ENCODE measurements around the gene ZNF444.
"Not testable (repeated sequence)": the region's sequence is repeated elsewhere in the genome, so short reads cannot be mapped to it uniquely, and the experiment has no call there.

The ZNF444 gene

DNA sequence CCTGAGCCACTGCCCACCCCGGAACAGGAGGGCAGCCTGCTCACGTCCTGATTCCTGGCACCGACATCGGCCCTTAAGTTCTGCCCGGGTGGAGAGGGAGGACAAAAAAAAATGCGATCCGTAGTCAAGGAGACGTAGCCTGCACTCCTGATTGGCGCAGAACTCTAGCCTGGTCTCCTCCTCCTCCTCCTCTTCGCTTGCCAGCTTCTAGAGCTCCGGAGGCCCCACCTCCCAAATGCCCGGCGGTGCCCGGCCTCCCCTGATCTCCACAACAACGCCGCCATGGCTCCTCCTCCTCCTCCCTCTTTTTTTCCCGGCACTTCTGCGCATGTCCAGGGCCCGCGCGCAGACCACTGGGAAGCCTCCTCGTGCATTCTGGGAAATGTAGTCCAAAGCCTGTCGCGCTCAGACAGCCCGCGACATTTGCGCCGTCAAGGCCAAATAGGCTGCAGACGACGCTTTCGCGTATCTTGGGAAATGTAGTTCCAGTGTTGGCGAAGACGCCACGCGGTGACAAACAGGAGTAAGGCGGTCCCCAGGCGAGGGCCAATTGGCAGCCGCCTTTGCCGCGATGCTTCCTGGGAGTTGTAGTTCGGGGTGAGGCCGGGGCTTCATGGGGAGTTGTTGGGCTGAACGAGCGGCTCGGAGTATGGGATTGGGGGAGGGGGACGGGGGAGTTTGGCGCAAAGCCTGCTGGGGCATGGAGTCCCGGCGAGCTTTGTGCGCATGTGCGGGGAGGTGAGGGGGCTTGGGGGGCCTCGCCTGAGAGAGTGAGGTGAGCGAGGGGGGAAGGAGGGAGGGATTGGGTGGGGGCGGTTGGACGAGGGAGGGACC is at the start of gene ZNF444:
Gene ZNF444 (plus strand): TSS at position 705 of the 834 bp plus-strand sequence. CDS start 5,625 bp downstream, outside the sequence.
- peak; percentile 95 for DNase-seq (ENCODE audit: low read depth, low spot score)

DNA sequence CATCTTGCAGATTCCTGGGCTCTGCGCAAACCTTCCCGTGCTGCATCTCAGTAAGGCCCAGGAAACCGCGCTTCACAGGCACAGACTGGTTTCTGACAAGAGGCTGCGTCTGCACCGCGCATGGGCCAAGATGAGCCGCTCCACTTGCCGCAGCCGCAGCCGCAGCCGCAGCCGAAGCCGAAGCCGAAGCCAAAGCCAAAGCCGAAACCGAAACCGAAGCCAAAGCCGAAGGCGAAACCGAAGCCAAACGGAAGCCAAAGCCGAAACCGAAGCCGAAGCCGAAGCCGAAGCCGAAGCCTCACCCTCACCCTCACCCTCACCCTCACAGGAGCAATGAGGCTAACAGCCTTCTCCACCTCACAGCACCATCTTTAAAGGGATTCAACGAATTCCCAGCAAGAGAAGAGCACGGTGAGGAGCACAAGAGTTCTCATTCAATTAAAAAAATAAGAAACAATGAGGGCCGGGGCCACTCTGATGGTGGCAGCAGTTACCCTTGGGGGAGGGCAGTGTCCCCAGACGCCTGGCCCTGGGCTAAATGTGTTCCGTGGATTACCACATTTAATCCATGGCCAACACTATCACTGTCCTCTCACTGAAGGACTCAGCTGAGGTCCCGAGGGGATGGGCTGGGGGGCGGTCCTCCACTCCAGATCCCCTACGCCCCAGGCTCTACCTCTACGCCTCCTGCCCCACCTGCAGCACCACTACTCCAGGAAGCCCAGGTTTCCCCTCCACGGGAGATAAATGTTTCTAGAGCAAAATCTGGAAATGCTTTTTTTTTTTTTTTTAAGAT is 49.1 kb upstream of the ZNF444 start:
- DNase-seq (ENCODE audit: low read depth, low spot score): no peak

- DNase-seq (ENCODE audit: low read depth, low spot score): no peak
Observed at GRCh38 chr19:56092685-56093631, 48.1 kb upstream of the ZNF444 start.

DNA sequence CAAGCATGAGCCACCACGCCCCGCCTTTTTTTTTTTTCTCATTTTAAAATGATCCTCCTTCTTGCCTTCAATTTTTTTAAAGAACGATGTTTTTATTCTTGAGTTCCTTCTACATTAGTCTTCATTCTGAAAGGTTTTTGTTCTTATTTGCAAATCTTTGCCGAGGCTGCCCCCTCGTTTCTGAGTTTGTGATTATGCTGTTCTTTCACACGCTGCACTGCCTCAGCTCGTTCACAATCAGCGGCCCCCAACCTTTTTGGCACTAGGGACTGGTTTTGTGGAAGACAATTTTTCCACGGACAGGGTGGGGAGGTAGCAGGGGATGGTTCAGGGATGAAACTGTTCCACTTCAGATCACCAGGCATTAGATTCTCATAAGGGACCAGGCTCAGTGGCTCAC is 46.6 kb upstream of the ZNF444 start:
- DNase-seq (ENCODE audit: low read depth, low spot score): no peak

DNA sequence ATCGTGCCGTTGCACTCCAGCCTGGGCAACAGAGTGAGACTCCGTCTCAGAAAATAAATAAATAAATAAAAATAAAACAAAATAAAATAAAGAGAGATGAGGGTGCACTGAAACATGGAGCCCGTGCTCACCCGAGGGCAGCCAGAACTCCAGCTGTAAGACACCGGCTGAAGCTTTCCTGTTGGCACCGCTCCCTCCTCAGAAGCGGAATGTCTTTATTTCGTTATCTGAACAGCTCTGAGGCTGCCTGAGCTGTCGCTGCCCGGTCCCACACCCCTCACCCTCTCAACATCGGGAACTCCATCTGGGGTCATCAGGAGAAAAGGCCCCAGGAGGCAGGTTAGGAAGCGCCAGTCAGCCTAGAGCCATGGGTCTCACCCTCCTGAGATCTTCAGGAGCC is 44.4 kb upstream of the ZNF444 start:
- no peak for DNase-seq (ENCODE audit: low read depth, low spot score)

DNA sequence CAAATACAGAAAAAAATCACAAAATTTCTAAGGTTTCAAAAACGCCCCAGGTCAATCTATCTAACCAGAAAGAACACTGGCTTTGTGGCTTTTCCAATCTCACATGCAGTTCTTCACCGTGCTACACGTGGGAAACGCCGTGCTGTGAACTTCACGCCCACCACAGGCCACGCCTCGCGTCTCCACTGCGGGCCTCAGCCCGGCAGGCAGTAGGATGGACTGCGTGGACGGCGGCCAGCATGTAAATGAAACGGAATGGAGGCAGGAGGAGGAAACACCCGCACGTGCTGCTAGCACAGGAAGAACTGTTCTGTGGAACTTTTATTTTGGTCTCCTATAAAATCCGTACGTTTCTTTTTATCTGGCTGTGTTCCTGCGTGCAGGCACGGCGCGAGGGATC is 43.8 kb upstream of the ZNF444 start:
- DNase-seq (ENCODE audit: low read depth, low spot score): no peak

DNA sequence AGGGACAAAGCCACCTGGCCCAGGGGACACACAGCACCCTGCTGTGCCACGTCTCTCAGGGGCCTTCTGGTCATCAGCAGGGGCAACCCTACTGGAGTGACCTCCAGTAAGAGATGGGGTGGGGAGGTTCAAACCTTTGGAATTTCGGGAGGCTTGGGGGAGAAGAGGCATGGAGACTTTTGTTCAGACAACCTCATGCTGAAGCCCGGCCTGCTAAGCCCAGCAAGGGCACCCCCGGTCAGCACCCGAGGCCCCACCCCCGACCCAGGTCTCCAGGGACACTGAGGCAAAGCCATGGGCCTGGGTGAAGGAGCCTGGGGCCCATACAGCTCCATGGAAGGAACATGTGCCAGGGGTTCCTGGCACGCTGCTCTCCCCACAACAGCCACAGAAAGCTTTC is 43.3 kb upstream of the ZNF444 start:
- DNase-seq (ENCODE audit: low read depth, low spot score): no peak

DNA sequence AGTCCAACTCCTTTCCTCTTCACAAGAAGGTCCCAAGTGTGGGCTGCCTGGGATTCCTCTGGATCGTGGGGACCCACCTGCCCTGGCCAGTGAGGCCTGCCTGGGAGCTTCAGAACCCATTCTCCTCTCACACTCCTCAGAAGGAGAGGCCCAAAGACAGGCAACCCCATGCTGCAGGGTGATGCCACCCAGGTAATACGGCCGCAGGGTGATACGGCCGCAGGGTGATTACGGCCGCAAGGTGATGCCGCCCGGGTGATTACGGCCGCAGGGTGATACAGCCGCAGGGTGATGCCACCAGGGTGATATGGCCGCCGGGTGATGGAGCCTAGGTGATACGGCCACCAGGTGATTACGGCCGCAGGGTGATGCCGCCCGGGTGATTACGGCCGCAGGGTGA is 42.9 kb upstream of the ZNF444 start:
- DNase-seq (ENCODE audit: low read depth, low spot score): not testable (repeated sequence)

DNA sequence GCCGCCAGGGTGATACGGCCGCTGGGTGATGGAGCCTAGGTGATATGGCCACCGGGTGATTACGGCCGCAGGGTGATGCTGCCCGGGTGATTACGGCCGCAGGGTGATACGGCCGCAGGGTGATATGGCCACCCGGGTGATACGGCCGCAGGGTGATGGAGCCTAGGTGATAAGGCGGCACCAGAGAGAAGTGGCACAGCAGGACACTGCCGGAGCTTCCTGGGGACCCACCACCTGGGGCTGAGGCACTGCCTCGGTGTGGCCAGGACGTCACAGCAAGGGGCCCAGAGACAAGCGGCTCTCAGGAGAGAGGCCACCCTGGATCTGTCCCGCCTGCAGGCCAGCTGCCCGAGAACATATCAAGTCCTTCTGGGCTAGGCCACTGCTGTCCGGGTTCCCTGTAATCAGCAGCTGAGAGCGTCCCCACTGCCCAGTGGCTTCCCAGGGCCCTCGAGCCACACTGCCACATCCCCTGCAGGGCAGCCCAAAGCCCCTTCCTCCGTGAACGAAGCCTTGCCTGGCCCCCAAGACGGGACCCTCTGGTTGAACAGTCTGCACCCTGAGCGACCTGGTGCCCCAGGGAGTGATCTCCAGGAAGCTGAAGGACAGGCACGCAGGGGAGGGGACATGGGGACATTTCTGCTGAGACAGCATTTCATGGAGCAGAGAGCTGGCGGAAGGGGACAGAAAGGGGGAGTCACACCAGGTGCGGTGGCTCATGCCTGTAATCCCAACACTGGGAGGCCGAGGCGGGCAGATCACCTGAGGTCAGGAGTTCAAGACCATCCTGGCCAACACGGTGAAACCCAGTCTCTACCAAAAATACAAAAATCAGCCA is 42.1 kb upstream of the ZNF444 start:
- no peak for DNase-seq (ENCODE audit: low read depth, low spot score)

- DNase-seq (ENCODE audit: low read depth, low spot score): no peak
Observed at GRCh38 chr19:56099638-56100539, 41.2 kb upstream of the ZNF444 start.

DNA sequence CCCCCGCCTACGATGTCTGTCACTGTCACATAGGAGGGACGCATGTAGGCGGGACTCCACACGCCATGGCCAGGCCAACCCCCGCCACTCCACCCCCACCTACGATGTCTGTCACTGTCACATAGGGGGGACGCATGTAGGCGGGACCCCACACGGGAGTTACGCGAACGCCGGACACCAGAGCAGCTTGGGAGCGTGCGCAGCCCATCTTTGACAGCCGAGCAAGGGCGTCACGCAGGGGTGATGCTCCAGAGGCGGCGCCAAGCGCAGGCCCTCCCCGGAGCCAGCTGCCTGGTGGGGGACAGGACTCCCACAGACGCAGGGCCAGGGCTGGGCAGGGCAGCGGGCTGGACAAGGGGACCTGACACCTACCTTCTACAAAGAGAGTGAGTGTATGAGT is 40.0 kb upstream of the ZNF444 start:
- no peak for DNase-seq (ENCODE audit: low read depth, low spot score)

GRCh38 chr19:56101746-56102535 is 39.1 kb upstream of the ZNF444 start:
- no peak for DNase-seq (ENCODE audit: low read depth, low spot score)

DNA sequence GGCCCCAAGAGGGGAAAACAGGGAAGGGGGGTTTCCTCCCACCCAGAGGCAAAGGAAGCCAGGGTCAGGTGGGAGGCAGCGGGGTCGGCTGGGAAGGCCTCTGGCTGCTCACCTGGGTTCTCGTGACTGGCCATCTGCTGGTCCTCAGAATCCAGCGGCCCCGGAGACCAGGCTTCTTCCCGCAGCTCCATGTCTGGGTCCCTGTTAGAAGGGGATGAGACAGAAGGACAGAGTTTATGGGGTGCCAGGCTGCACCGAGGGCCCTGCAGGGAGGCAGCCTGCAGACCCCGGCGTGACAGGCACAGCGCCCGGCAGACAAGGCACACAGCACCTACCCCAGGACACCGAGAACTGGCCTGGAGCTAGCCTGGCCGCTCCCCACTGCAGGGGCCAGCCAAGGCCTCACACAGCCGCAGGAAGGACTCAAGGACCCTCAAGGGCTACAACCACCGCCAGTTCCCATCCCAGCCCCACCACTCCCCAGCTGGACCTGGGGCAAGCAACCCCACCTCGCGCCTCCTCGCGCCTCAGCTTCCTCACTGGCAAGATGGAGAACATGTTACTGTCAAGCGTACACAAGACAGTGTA is 38.0 kb upstream of the ZNF444 start:
- DNase-seq (ENCODE audit: low read depth, low spot score): no peak

DNA sequence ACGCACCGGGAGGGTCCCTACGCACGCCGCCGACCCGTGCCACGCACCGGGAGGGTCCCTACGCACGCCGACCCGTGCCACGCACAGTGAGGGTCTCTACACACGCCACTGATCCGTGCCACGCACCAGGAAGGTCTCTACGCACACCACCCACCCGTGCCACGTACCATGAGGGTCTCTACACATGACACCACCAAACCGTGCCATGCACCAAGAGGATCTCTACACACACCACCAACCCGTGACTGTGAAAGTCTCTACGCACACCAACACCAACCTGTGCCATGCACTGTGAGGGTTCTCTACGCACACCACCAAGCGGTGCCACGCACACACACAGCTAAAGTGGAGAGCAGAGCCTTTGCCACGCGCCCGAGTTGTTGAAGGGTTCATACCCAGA is 36.7 kb upstream of the ZNF444 start:
- DNase-seq (ENCODE audit: low read depth, low spot score): no peak

- no peak for DNase-seq (ENCODE audit: low read depth, low spot score)
Observed at GRCh38 chr19:56105090-56105701, 35.9 kb upstream of the ZNF444 start.

- DNase-seq (ENCODE audit: low read depth, low spot score): not testable (repeated sequence)
Observed at GRCh38 chr19:56105831-56106396, 35.2 kb upstream of the ZNF444 start.

GRCh38 chr19:56106397-56106849 is 34.7 kb upstream of the ZNF444 start:
- no peak for DNase-seq (ENCODE audit: low read depth, low spot score)

GRCh38 chr19:56106993-56107392 is 34.1 kb upstream of the ZNF444 start:
- no peak for DNase-seq (ENCODE audit: low read depth, low spot score)
